Measurements from ENCODE around the gene BPTF. TPM values are rescaled to one million over a fixed set of nuclear protein-coding genes. Genes with fewer than 3 reads are reported as not detected.

BPTF gene
- total and polyA plus RNA-seq, 2 of the 13 experiments (the other 11 are each of a cell fraction or from before 2014, with no cell fraction given), result 43.5 to 66.1 TPM

- H3K9ac ChIP-seq (ENCODE audit: insufficient read depth, low read depth, low read length), result no peak overlapping the region
- 97% methylated on average over 2 of the region's 2 CpGs for WGBS (ENCODE audit: low lambda C conversion rate)
- peaks cover 41% of the 10 kb centered on the region for H4K20me1 ChIP-seq (ENCODE audit: insufficient read depth, low read length)
- intact Hi-C loops (cut with micrococcal nuclease; ENCODE audit: unreplicated experiment) (no loop called here), in situ Hi-C loops (cut with HindIII; ENCODE audit: extremely low pct_ligation_motif_present, low pct_unique_long_range_greater_than_20kb) (no loop called here)
- no peak overlapping the region for H2AFZ ChIP-seq (ENCODE audit: low read length)
- POLR2A ChIA-PET, result interaction anchor here (1.6 kb wide), 1 partner anchor 13 kb away, joined by 5 read pairs; the partner anchor contains the start of gene BPTF
- ATAC-seq, result no peak; the same call in 2 of the 3 replicates
- no peak overlapping the region for H3K4me2 ChIP-seq (ENCODE audit: low read depth, low read length)
- no peak overlapping the region for H3K4me3 ChIP-seq (replicated peaks in 1 of 3; ENCODE audit: insufficient read depth in 1 of 3, low read depth in 2 of 3, low read length in 3 of 3)
- peaks cover 0 to 4% of the 10 kb centered on the region in 2 experiments; a peak in 2 of 5 replicates for H3K36me3 ChIP-seq (replicated peaks in 1 of 2; ENCODE audit: control insufficient read depth in 1 of 2, insufficient read depth in 2 of 2, low read length in 2 of 2)
- H3K27me3 ChIP-seq (ENCODE audit: control insufficient read depth in 1 of 2, insufficient read depth in 2 of 2, low read length in 2 of 2), result no peaks in the 10 kb centered on the region
- H3K27ac ChIP-seq (ENCODE audit: extremely low read length, insufficient read depth, low read length), result no peak overlapping the region
- no peak for DNase-seq (ENCODE audit: low spot score)
- peaks cover 96% of the 10 kb centered on the region for H3K79me2 ChIP-seq (ENCODE audit: insufficient read depth, low read length)
- H3K4me1 ChIP-seq (ENCODE audit: insufficient read depth, low read length), result peaks cover 32% of the 10 kb centered on the region; the same call in 1 of the 2 replicates
- H3K9me3 ChIP-seq (ENCODE audit: low read length), result no peaks in the 10 kb centered on the region
- FAIRE-seq, result no peak
- BruUV-seq (replicated peaks), result no TSS peak
- CTCF ChIA-PET (ENCODE audit: low intra/inter-chr PET ratio, low total read pairs), result no interaction called here
- TF ChIP-seq TARDBP (CRISPR knock-in tag; IDR thresholded peaks at IDR 0.05) (no peak), NR1H2 (CRISPR knock-in tag; IDR thresholded peaks at IDR 0.05; ENCODE audit: borderline replicate concordance, low read depth) (no peak), POLR2AphosphoS5 (IDR thresholded peaks at IDR 0.05; ENCODE audit: low read depth, low read length) (no peak), ZNF260 (CRISPR knock-in tag; IDR thresholded peaks at IDR 0.05; ENCODE audit: borderline replicate concordance, low read depth) (no peak), ZNF7 (CRISPR knock-in tag; IDR thresholded peaks at IDR 0.05) (no peak), AGO1 (IDR thresholded peaks at IDR 0.05; ENCODE audit: low read depth, low read length, poor library complexity, severe bottlenecking) (no peak), POGZ (CRISPR knock-in tag; IDR thresholded peaks at IDR 0.05) (0 out of 2 replicates have a peak, but pooled peaks have one; percentile 9), ZBTB40 (IDR thresholded peaks at IDR 0.05) (peak; percentile 85), ZBTB40 (CRISPR knock-in tag; IDR thresholded peaks at IDR 0.05) (peak; percentile 99), HCFC1 (IDR thresholded peaks at IDR 0.05; ENCODE audit: low read depth, low read length) (no peak), NCOA1 (CRISPR knock-in tag; IDR thresholded peaks at IDR 0.05) (no peak)
These were observed 12.7 kb downstream of the BPTF start for GRCh38 chr17:67837965-67838364.

Measured in HepG2 (cell line).